GM12878 (cell line): ENCODE measurements around the gene EGR1. TPM values are rescaled to one million over a fixed set of nuclear protein-coding genes. Genes with fewer than 3 reads are reported as not detected.

ENCODE experiments used
- ATF7 ChIP-seq: fragments of 450-650 bp; IDR thresholded peaks from 2 replicates; pipeline ENCODE4 v1.6.1; 2016; ENCODE audit warnings: low read depth, mild to moderate bottlenecking
- BCLAF1 ChIP-seq: fragments of 450-650 bp; IDR thresholded peaks from 2 replicates; pipeline ENCODE4 v1.6.1; 2017; ENCODE audit warnings: antibody characterized with exemption, mild to moderate bottlenecking, moderate library complexity
- CBX5 ChIP-seq: sonication (generic); IDR thresholded peaks from 2 replicates; pipeline ENCODE4 v1.6.1; 2016; ENCODE audit warnings: low read depth, moderate library complexity, mild to moderate bottlenecking, inconsistent platforms
- CREM ChIP-seq: IDR thresholded peaks from 2 replicates; pipeline ENCODE4 v1.6.1; 2014; ENCODE audit warnings: antibody characterized with exemption, low read depth
- CUX1 ChIP-seq: IDR thresholded peaks from 2 replicates; pipeline ENCODE4 v1.6.1; 2012; ENCODE audit warnings: improper control_type of control experiment, low read depth, low read length; ENCODE audit not compliant: insufficient replicate concordance
- ESRRA ChIP-seq: IDR thresholded peaks from 2 replicates; pipeline ENCODE4 v1.6.1; 2012; ENCODE audit warnings: mild to moderate bottlenecking, low read length, improper control_type of control experiment
- LARP7 ChIP-seq: fragments of 450-650 bp; IDR thresholded peaks from 2 replicates; pipeline ENCODE4 v1.6.1; 2017; ENCODE audit warnings: mild to moderate bottlenecking
- MTA2 ChIP-seq: fragments of 450-650 bp; IDR thresholded peaks from 2 replicates; pipeline ENCODE4 v1.6.1; 2016; ENCODE audit warnings: low read depth, mild to moderate bottlenecking, moderate library complexity
- MYC ChIP-seq: IDR thresholded peaks from 2 replicates; pipeline ENCODE4 v1.6.1; 2011; ENCODE audit warnings: mild to moderate bottlenecking, low read length, moderate library complexity, inconsistent platforms; ENCODE audit not compliant: insufficient read depth, insufficient replicate concordance, insufficient read length, severe bottlenecking
- NR2F1 ChIP-seq: fragments of 450-650 bp; conservative IDR thresholded peaks from 2 replicates; pipeline ENCODE4 v1.6.1; 2017; ENCODE audit warnings: mild to moderate bottlenecking
- RELA ChIP-seq: fragments of 450-650 bp; IDR thresholded peaks from 2 replicates; pipeline ENCODE4 v1.8.0; 2014; ENCODE audit warnings: borderline replicate concordance; ENCODE audit not compliant: partially characterized antibody
- SIX5 ChIP-seq: IDR thresholded peaks from 2 replicates; pipeline ENCODE4 v1.6.1; 2011; ENCODE audit warnings: mild to moderate bottlenecking, low read depth, low read length, moderate library complexity; ENCODE audit not compliant: severe bottlenecking
- SMC3 ChIP-seq: IDR thresholded peaks from 2 replicates; pipeline ENCODE4 v1.6.1; 2011; ENCODE audit warnings: low read length, improper control_type of control experiment, borderline replicate concordance
- STAT3 ChIP-seq: IDR thresholded peaks from 2 replicates; pipeline ENCODE4 v1.6.1; 2011; ENCODE audit warnings: low read depth, low read length, improper control_type of control experiment
- TBL1XR1 ChIP-seq: IDR thresholded peaks from 2 replicates; pipeline ENCODE4 v1.6.1; 2012; ENCODE audit warnings: low read depth, low read length, improper control_type of control experiment
- ZBTB4 ChIP-seq: fragments of 450-650 bp; formaldehyde crosslinking; IDR thresholded peaks from 2 replicates; pipeline ENCODE4 v1.4.0; 2022; ENCODE audit warnings: mild to moderate bottlenecking, moderate library complexity
- ZNF274 ChIP-seq: IDR thresholded peaks from one replicate; pipeline ENCODE4 v1.8.0; 2011; ENCODE audit not compliant: insufficient read length, insufficient read depth
- ZNF384 ChIP-seq: IDR thresholded peaks from 2 replicates; pipeline ENCODE4 v1.6.1; 2012; ENCODE audit warnings: low read depth, mild to moderate bottlenecking, low read length, improper control_type of control experiment, borderline replicate concordance
- ZNF622 ChIP-seq: fragments of 450-650 bp; IDR thresholded peaks from 2 replicates; pipeline ENCODE4 v1.6.1; 2017; ENCODE audit warnings: mild to moderate bottlenecking, inconsistent platforms
- polyA plus RNA-seq, 11 experiments: library from polyadenylated mRNA; depleted of rRNA in 4 of 11; unstranded in 6 of 11; stranded (reverse) in 5 of 11; fragments of >200 nt; fragmentation: Nextera tagmentation in 4 of 11; fragmentation: Illumina TruSeq in 1 of 11; extraction: Ambion mirVana in 4 of 11; extraction: Trizol in 1 of 11; gene quantifications; 1 replicate in 1 of 11; 2 replicates in 10 of 11; pipeline versions ENCODE4 v1.2.1 to v1.2.3, GENCODE V29; 2011 to 2016; ENCODE audit warnings: inconsistent platforms in 2 of 11, missing spikeins in 2 of 11, low read depth in 1 of 11
- total RNA-seq, 4 experiments: library from RNA; depleted of rRNA in 3 of 4; stranded (reverse); fragments of >200 nt in 3 of 4; fragmentation: Illumina TruSeq in 1 of 4; extraction: Trizol in 1 of 4; gene quantifications; 2 replicates each; pipeline versions ENCODE4 v1.2.1 to v1.2.3, GENCODE V29; 2013 to 2021

EGR1 gene
- total and polyA plus RNA-seq, 10 of the 15 experiments (the other 5 are each of a cell fraction or from before 2014, with no cell fraction given): 0.89 to 7.3 (median 2.5) TPM

- no peak for TF ChIP-seq CUX1
- no peak for TF ChIP-seq RELA
- no peak for TF ChIP-seq CREM
- 0 out of 2 replicates have a peak, but pooled peaks have one; percentile 21 for TF ChIP-seq NR2F1
- no peak for TF ChIP-seq MYC
- TF ChIP-seq CBX5: no peak
- no peak for TF ChIP-seq ATF7
- TF ChIP-seq STAT3: no peak
- no peak for TF ChIP-seq ZNF622
- no peak for TF ChIP-seq ZBTB4 (CRISPR knock-in tag)
- no peak for TF ChIP-seq BCLAF1
- no peak for TF ChIP-seq ZNF384
- TF ChIP-seq SMC3: 0 out of 2 replicates have a peak, but pooled peaks have one; percentile 9
- no peak for TF ChIP-seq ESRRA
- no peak for TF ChIP-seq ZNF274
- TF ChIP-seq LARP7: peak; percentile 52; the same call in 1 of the 2 replicates
- no peak for TF ChIP-seq SIX5
- TF ChIP-seq MTA2: no peak
- no peak for TF ChIP-seq TBL1XR1
Measured at GRCh38 chr5:138491669-138492559, 26.6 kb downstream of the EGR1 start (continued).
